AG04449 (cell line): ENCODE results near the gene SLC25A5.
"Not testable (repeated sequence)": the region's sequence is repeated elsewhere in the genome, so short reads cannot be mapped to it uniquely, and the experiment has no call there.

Experiments
- CTCF ChIA-PET: fragments of 350-600 bp; formaldehyde crosslinking; extraction: SDS; loops from one replicate; lab custom pipeline; 2021; ENCODE audit warnings: antibody characterized with exemption; lab: Yijun Ruan, JAX
- POLR2A ChIA-PET: fragments of 400-600, 350-600 bp; formaldehyde crosslinking; extraction: SDS; loops from one replicate; lab custom pipeline; 2020; ENCODE audit warnings: antibody characterized with exemption, inconsistent platforms; lab: Yijun Ruan, JAX
- DNase-seq: peaks from one replicate; pipeline ENCODE4 v3.0.0-alpha.2; 2010; ENCODE audit warnings: low read depth, low spot score
- H3K4me3 ChIP-seq: 2 replicates; pipeline ENCODE4 v1.5.1; 2011; ENCODE audit warnings: low read depth, mild to moderate bottlenecking, control low read depth, low read length
- CTCF ChIP-seq: IDR thresholded peaks from one replicate; pipeline ENCODE4 v1.5.1; 2011; ENCODE audit warnings: mild to moderate bottlenecking, moderate library complexity, low read length, control low read depth, inconsistent platforms; ENCODE audit not compliant: insufficient read depth; ENCODE audit errors: missing control alignments

Gene SLC25A5

GRCh38 chrX:119427024-119427794 is 41.0 kb upstream of the SLC25A5 start:
- POLR2A ChIA-PET: interaction anchor here (1.1 kb wide), 1 partner anchor 17 kb away, joined by 3 read pairs; no protein-coding TSS in a partner anchor
- no peak overlapping the region for H3K4me3 ChIP-seq
- no peak for DNase-seq
- CTCF ChIA-PET: no interaction called here
- no peak for TF ChIP-seq CTCF

DNA sequence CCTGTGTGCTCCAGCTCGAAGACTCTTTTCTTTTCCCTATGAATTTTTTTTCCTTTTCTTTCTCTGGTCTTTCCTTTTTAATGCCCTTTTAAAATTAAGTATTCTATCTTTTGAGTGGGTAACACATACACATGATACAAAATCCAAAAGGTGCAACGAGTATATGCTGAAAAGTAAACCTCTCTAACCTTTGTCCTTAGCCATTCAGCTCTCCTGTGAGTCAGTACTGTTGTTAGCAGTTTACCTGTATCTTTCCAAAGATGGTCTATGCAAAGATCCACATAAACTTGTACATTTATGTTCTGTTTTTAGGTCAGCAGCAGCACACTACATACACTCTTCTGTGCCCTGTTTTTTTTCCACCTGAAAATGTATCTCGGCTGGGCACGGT is 40.5 kb upstream of the SLC25A5 start:
- H3K4me3 ChIP-seq: no peak overlapping the region
- no peak for DNase-seq
- ChIA-PET POLR2A (interaction anchor here (1.1 kb wide), 1 partner anchor 18 kb away, joined by 3 read pairs; no protein-coding TSS in a partner anchor), CTCF (no interaction called here)
- TF ChIP-seq CTCF: no peak

DNA sequence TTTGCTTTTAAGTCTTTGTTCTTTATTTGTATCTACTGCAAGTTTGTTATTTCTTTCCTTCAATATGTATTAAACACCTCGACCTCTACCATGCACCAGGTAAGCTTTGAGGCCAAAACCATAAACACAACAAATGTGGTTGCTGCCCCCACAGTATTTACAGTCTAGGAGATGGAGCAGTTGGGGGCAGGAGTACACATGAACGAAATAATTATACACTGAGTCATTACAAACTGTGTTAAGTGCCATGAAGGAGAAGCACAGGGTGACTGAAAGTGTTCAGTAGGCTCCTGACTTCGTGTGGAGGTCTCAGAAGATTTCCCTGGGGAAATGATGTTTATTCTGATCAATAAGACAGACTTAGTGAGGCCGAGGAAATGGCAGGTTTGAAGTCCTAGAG is 38.8 kb upstream of the SLC25A5 start:
- CTCF ChIA-PET: no interaction called here
- TF ChIP-seq CTCF: no peak
- POLR2A ChIA-PET: no interaction called here
- DNase-seq: no peak
- no peak overlapping the region for H3K4me3 ChIP-seq

DNA sequence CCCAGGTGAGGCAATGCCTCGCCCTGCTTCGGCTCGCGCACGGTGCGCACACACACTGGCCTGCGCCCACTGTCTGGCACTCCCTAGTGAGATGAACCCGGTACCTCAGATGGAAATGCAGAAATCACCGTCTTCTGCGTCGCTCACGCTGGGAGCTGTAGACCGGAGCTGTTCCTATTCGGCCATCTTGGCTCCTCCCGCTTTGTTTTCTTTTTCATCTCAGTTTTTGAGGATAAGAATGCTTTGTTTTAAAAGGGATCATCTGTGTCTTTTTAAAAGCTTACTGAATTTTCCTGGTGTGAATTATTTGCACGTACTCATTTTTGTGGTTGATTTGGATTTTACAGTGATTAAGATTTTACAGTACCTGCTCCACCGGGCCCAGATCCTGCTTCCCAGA is 26.9 kb upstream of the SLC25A5 start:
- DNase-seq, H3K4me3 ChIP-seq, CTCF ChIA-PET: not testable (repeated sequence)

DNA sequence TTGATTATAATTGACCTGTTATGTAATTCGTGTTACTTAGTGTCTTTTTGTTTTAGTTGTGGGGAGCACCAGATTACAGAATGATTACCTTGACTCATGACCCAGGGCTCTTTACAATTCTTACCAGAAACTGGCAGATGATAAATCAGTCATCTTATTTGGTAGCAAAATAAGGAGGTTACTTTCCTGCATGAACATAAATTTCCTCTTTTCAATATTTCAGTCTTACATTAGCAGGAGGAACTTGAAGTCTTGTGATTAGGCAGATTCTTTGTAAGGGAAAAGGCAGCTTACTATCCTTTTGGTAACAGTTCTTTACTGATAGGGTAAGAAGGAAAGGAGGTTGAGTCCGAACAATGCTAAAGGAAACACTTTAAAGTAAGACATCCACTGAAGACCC is 26.0 kb upstream of the SLC25A5 start:
- ChIA-PET POLR2A (no interaction called here), CTCF (no interaction called here)
- H3K4me3 ChIP-seq: no peak overlapping the region
- no peak for TF ChIP-seq CTCF
- DNase-seq: no peak

More for the DNA sequence above, 26.9 kb upstream of the SLC25A5 start:
- POLR2A ChIA-PET: not testable (repeated sequence)

- POLR2A ChIA-PET: no interaction called here
- CTCF ChIA-PET: no interaction called here
- no peak overlapping the region for H3K4me3 ChIP-seq
- no peak for TF ChIP-seq CTCF
- no peak for DNase-seq
Measured at GRCh38 chrX:119453202-119453601, 15.0 kb upstream of the SLC25A5 start.

DNA sequence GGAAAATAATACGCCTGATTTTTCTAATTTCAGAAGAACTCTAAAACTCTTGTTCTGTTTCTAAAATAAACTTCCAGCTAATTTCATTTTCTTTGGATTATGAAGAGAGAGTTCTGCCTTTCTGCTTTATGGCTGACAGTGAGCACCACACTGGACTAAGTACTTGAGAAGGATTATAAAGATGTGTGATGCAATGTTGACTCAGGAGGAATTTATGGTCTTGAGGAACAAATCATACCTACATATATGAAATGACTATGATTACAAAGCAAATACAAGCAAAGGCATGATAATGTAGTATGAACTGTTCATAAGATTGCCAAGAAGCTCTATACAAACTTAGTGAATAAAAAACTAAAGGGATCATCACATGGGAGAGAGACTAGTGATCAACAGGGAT is 13.0 kb upstream of the SLC25A5 start:
- TF ChIP-seq CTCF: no peak
- DNase-seq: no peak
- ChIA-PET POLR2A (no interaction called here), CTCF (interaction anchor here (1.0 kb wide), 1 partner anchor 28 kb away, joined by 3 read pairs; no protein-coding TSS in a partner anchor)
- H3K4me3 ChIP-seq: no peak overlapping the region
